Ishikawa (cell line): ENCODE measurements around the gene RBM27.

Experiments used
- EGR1 ChIP-seq: IDR thresholded peaks from 2 replicates; pipeline ENCODE4 v1.6.1; 2012
- MAX ChIP-seq: IDR thresholded peaks from 2 replicates; pipeline ENCODE4 v1.6.1; 2012
- REST ChIP-seq: IDR thresholded peaks from 2 replicates; pipeline ENCODE4 v1.6.1; 2012; ENCODE audit warnings: low read depth, mild to moderate bottlenecking
- TAF1 ChIP-seq: IDR thresholded peaks from 2 replicates; pipeline ENCODE4 v1.6.1; 2012; ENCODE audit warnings: low read depth, mild to moderate bottlenecking
- TCF12 ChIP-seq: IDR thresholded peaks from 2 replicates; pipeline ENCODE4 v1.6.1; 2012; ENCODE audit warnings: low read depth
- USF1 ChIP-seq: IDR thresholded peaks from 2 replicates; pipeline ENCODE4 v1.6.1; 2012

GRCh38 chr5:146218168-146218567, 14.8 kb downstream of the RBM27 start:
- no peak for TF ChIP-seq TCF12
- TF ChIP-seq MAX: no peak
- no peak for TF ChIP-seq USF1
- no peak for TF ChIP-seq REST
- TF ChIP-seq EGR1: no peak
- TF ChIP-seq TAF1: no peak
